A673 (cell line): ENCODE measurements around the gene ZC3H12C.

Experiments
- EZH2 ChIP-seq: fragments of 200-600 bp; sonication (generic); IDR thresholded peaks from 2 replicates; pipeline ENCODE4 v1.6.1; 2017; ENCODE audit warnings: borderline replicate concordance, low read depth, mild to moderate bottlenecking, mixed read lengths, antibody characterized with exemption, low read length; ENCODE audit not compliant: poor library complexity, severe bottlenecking
- TF ChIP-seq, protein P1 (sequence below): fragments of 300-800, 200-600 bp; sonication (generic); conservative IDR thresholded peaks from 2 replicates; pipeline ENCODE4 v1.5.1; 2017; ENCODE audit warnings: low read depth, mild to moderate bottlenecking, antibody characterized with exemption, low read length, moderate library complexity, mixed read lengths

DNA sequence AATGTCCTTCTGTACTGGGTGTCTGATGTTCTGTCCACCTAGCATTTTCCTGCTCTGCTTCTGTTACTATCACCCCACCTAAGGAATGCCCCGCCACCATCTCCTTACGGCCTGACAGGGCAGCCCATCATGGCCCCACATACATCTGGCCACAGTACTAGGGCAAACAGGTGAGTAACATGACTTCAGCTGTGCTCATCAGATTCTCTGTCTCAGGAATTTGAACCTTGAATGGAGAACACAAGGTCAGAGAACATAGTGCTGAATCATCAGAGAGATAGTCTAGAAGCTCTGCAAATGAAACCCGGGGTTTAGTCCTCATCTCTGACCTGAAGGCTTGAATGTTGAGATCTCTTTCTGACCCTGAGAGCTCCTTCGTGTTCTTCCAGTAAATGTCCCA lies 32.4 kb downstream of the ZC3H12C start:
- TF ChIP-seq, protein P1, sequence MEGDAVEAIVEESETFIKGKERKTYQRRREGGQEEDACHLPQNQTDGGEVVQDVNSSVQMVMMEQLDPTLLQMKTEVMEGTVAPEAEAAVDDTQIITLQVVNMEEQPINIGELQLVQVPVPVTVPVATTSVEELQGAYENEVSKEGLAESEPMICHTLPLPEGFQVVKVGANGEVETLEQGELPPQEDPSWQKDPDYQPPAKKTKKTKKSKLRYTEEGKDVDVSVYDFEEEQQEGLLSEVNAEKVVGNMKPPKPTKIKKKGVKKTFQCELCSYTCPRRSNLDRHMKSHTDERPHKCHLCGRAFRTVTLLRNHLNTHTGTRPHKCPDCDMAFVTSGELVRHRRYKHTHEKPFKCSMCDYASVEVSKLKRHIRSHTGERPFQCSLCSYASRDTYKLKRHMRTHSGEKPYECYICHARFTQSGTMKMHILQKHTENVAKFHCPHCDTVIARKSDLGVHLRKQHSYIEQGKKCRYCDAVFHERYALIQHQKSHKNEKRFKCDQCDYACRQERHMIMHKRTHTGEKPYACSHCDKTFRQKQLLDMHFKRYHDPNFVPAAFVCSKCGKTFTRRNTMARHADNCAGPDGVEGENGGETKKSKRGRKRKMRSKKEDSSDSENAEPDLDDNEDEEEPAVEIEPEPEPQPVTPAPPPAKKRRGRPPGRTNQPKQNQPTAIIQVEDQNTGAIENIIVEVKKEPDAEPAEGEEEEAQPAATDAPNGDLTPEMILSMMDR: no peak
- no peak for TF ChIP-seq EZH2
